Stimulated activated CD8-positive, alpha-beta memory T cell treated with anti-CD3 and anti-CD28 coated beads, Interleukin-15, amount 100 ng/mL, for 48 hours (primary cell): ENCODE results near the gene DNAJC2.
"Not testable (repeated sequence)": the region's sequence is repeated elsewhere in the genome, so short reads cannot be mapped to it uniquely, and the experiment has no call there.

ENCODE experiments used
- DNase-seq, 2 donors: peaks; one replicate each; pipeline ENCODE4 v3.0.0-alpha.2; 2020; ENCODE audit warnings: low read depth in 2 of 2

DNAJC2 gene

GRCh38 chr7:103343332-103343731 lies 1.2 kb downstream of the DNAJC2 start:
- no peak for DNase-seq

GRCh38 chr7:103341466-103341865 lies 3.1 kb downstream of the DNAJC2 start:
- DNase-seq: no peak

- DNase-seq: no peak
These were observed 5.7 kb downstream of the DNAJC2 start for GRCh38 chr7:103338864-103339263.

- DNase-seq: no peak
These were observed 7.8 kb downstream of the DNAJC2 start for GRCh38 chr7:103336761-103337160.

- DNase-seq: no peak
These were observed 18.8 kb downstream of the DNAJC2 start for GRCh38 chr7:103325744-103326143.

- no peak for DNase-seq
These were observed 27.6 kb downstream of the DNAJC2 start for GRCh38 chr7:103317009-103317408.

GRCh38 chr7:103316380-103316941 lies 28.1 kb downstream of the DNAJC2 start:
- DNase-seq: no peak

- no peak for DNase-seq
These were observed 29.7 kb downstream of the DNAJC2 start for GRCh38 chr7:103314852-103315251.

- no peak for DNase-seq
These were observed 36.9 kb downstream of the DNAJC2 start for GRCh38 chr7:103307503-103308231.

GRCh38 chr7:103301441-103301840 lies 43.1 kb downstream of the DNAJC2 start:
- no peak for DNase-seq

- DNase-seq: no peak
These were observed 44.9 kb downstream of the DNAJC2 start for GRCh38 chr7:103299660-103300059.

- no peak for DNase-seq
These were observed 46.8 kb downstream of the DNAJC2 start for GRCh38 chr7:103297837-103298179.

- peak; percentile 88 to 90 for DNase-seq
These were observed 47.4 kb downstream of the DNAJC2 start, which contains the start of gene PMPCB for GRCh38 chr7:103296901-103297836. Gene PMPCB (plus strand): TSS chr7:103297435. CDS start chr7:103297460, 25 bp downstream.

- DNase-seq: no peak
These were observed 51.0 kb downstream of the DNAJC2 start for GRCh38 chr7:103293526-103293925.

- DNase-seq: no peak
These were observed 52.4 kb downstream of the DNAJC2 start for GRCh38 chr7:103292122-103292521.

GRCh38 chr7:103282802-103283427 lies 61.7 kb downstream of the DNAJC2 start:
- DNase-seq: not testable (repeated sequence)

- peak; percentile 4 to 9 for DNase-seq
These were observed 63.8 kb downstream of the DNAJC2 start for GRCh38 chr7:103280803-103281155.

GRCh38 chr7:103279963-103280802 lies 64.4 kb downstream of the DNAJC2 start:
- DNase-seq: peak; percentile 84

GRCh38 chr7:103279636-103279962 lies 65.0 kb downstream of the DNAJC2 start:
- DNase-seq: peak in 1 of 2 donors; percentile 4

- not testable (repeated sequence) for DNase-seq
These were observed 66.4 kb downstream of the DNAJC2 start for GRCh38 chr7:103278195-103278594.

- DNase-seq: not testable (repeated sequence)
These were observed 69.7 kb downstream of the DNAJC2 start for GRCh38 chr7:103274867-103275266.
